Lower leg skin (tissue), 4 donors: ENCODE measurements around the gene LMBR1L. TPM values are rescaled to one million over a fixed set of nuclear protein-coding genes. Genes with fewer than 3 reads are reported as not detected.

Source experiments
- DNase-seq, 2 donors: peaks; one replicate each; pipeline ENCODE4 v3.0.0-alpha.2; 2019; ENCODE audit warnings: low spot score in 2 of 2
- H3K4me3 ChIP-seq: fragments of 200-600 bp; sonication (generic); 2 replicates; pipeline ENCODE4 v1.5.1; 2017; ENCODE audit warnings: mild to moderate bottlenecking, low read depth; ENCODE audit not compliant: poor library complexity, severe bottlenecking
- CTCF ChIP-seq, 3 donors: fragments of 450-650 bp; IDR thresholded peaks; one replicate each; pipeline ENCODE4 v1.5.1; 2016; ENCODE audit warnings: antibody characterized with exemption in 3 of 3, mild to moderate bottlenecking in 3 of 3, moderate library complexity in 2 of 3
- POLR2A ChIP-seq, 2 donors: fragments of 450-650 bp; IDR thresholded peaks; one replicate each; pipeline ENCODE4 v1.6.1; 2016 to 2017; ENCODE audit warnings: antibody characterized with exemption in 2 of 2, mild to moderate bottlenecking in 1 of 2, moderate library complexity in 1 of 2
- WGBS, 2 donors: methylation state at CpG; one replicate each; pipeline ENCODE4 v1.1.5; 2018; 5-methylcytosine and 5-hydroxymethylcytosine counted together
- intact Hi-C: fragments of 100-400 bp; cut with DNase I; formaldehyde crosslinking; loops from one replicate; pipeline ENCODE4 v1.15.0; 2023; ENCODE audit warnings: low total_unique reads
- total RNA-seq, 4 donors: library from RNA; depleted of rRNA; stranded (reverse); fragments of >200 nt; gene quantifications; one replicate each; pipeline ENCODE4 v1.1.0, GENCODE V29; 2016

LMBR1L gene
- total RNA-seq, 4 donors from 2014 or later: 39.7 to 129 (median 49.4) TPM

GRCh38 chr12:49050507-49051372 is 59.9 kb downstream of the LMBR1L start:
- 88 to 94% methylated on average over 9 to 13 of the region's 13 CpGs for WGBS, 2 donors
- intact Hi-C loops: no loop called here
- TF ChIP-seq POLR2A (IDR thresholded peaks at IDR 0.05): no peak
- no peak for TF ChIP-seq CTCF (IDR thresholded peaks at IDR 0.05)
- DNase-seq: no peak
- H3K4me3 ChIP-seq: no peak overlapping the region

- intact Hi-C loops: no loop called here
- no peak for DNase-seq
- TF ChIP-seq POLR2A (IDR thresholded peaks at IDR 0.05): no peak
- no peak for TF ChIP-seq CTCF (IDR thresholded peaks at IDR 0.05)
- H3K4me3 ChIP-seq: no peak overlapping the region
- WGBS, 2 donors: 79 to 83% methylated on average over 20 of the region's 20 CpGs
Measured at GRCh38 chr12:49049566-49050224, 61.0 kb downstream of the LMBR1L start.

- intact Hi-C loops: no loop called here
- no peak for TF ChIP-seq POLR2A (IDR thresholded peaks at IDR 0.05)
- no peak for TF ChIP-seq CTCF (IDR thresholded peaks at IDR 0.05)
- WGBS, 2 donors: 93% methylated on average over 10 of the region's 10 CpGs
- no peak for DNase-seq
- H3K4me3 ChIP-seq: no peak overlapping the region
Measured at GRCh38 chr12:49048953-49049352, 61.7 kb downstream of the LMBR1L start.

Other genes with a start within 250 kb of the LMBR1L start
- gene RND1, start 245.0 kb downstream of the LMBR1L start, total RNA-seq: 1 to 10 TPM in 1 of 4 donors, under 1 TPM in 1, not detected in 2; 0.49 to 1.2 TPM
- gene FKBP11, start 185.4 kb downstream of the LMBR1L start, total RNA-seq: 1 to 10 TPM; 4.3 to 8.7 (median 7.9) TPM
- 10 to 100 TPM; 65.1 to 89.3 (median 80.1) TPM for gene ARF3, start 153.4 kb downstream of the LMBR1L start, total RNA-seq
- gene WNT10B, start 139.1 kb downstream of the LMBR1L start, total RNA-seq: 1 to 10 TPM in 3 of 4 donors, under 1 TPM in 1; 0.30 to 7.2 (median 2.0) TPM
- not detected for gene WNT1, start 132.5 kb downstream of the LMBR1L start, total RNA-seq
- gene DDN, start 111.5 kb downstream of the LMBR1L start, total RNA-seq: under 1 TPM in 3 of 4 donors, not detected in 1; 0.05 to 0.29 (median 0.13) TPM
- 10 to 100 TPM; 30.3 to 57.8 (median 49.2) TPM for gene PRKAG1, start 92.1 kb downstream of the LMBR1L start, total RNA-seq
- gene KMT2D, start 50.1 kb downstream of the LMBR1L start, total RNA-seq: 100 to 1,000 TPM in 1 of 4 donors, 10 to 100 TPM in 3; 43.2 to 169 (median 79.6) TPM
- gene RHEBL1, start 40.9 kb downstream of the LMBR1L start, total RNA-seq: 1 to 10 TPM; 1.4 to 2.1 (median 1.9) TPM
- gene DHH, start 16.0 kb downstream of the LMBR1L start, total RNA-seq: under 1 TPM in 3 of 4 donors, not detected in 1; 0.23 to 0.45 (median 0.29) TPM
- 100 to 1,000 TPM; 199 to 347 (median 240) TPM for gene TUBA1B, start 20.5 kb upstream of the LMBR1L start, total RNA-seq
- 100 to 1,000 TPM in 2 of 4 donors, 10 to 100 TPM in 2; 68.0 to 137 (median 108) TPM for gene TUBA1A, start 78.2 kb upstream of the LMBR1L start, total RNA-seq
- 100 to 1,000 TPM; 211 to 475 (median 280) TPM for gene TUBA1C, start 154.2 kb upstream of the LMBR1L start, total RNA-seq
- 1 to 10 TPM in 1 of 4 donors, under 1 TPM in 2, not detected in 1; 0.19 to 1.4 (median 0.61) TPM for gene PRPH, start 184.3 kb upstream of the LMBR1L start, total RNA-seq
- gene TROAP, start 212.4 kb upstream of the LMBR1L start, total RNA-seq: 10 to 100 TPM in 1 of 4 donors, 1 to 10 TPM in 3; 2.1 to 24.2 (median 6.7) TPM
- 1 to 10 TPM in 2 of 4 donors, under 1 TPM in 1, not detected in 1; 0.62 to 2.5 (median 1.1) TPM for gene C1QL4, start 226.3 kb upstream of the LMBR1L start, total RNA-seq
- gene DNAJC22, start 236.0 kb upstream of the LMBR1L start, total RNA-seq: under 1 TPM; 0.21 to 0.52 (median 0.35) TPM